ENCODE results near the gene SLC39A9.
"Not testable (repeated sequence)": the region's sequence is repeated elsewhere in the genome, so short reads cannot be mapped to it uniquely, and the experiment has no call there.

Gene SLC39A9

GRCh38 chr14:69471436-69471835 lies 72.9 kb downstream of the SLC39A9 start:
- no peak overlapping the region for H3K4me3 ChIP-seq (replicated peaks in 1 of 2; ENCODE audit: low read depth in 2 of 2, low read length in 2 of 2)
- no peak for DNase-seq (ENCODE audit: low read depth in 2 of 2)
- TF ChIP-seq CTCF (IDR thresholded peaks at IDR 0.05; ENCODE audit: low read depth, low read length): no peak

- no peak for TF ChIP-seq CTCF (IDR thresholded peaks at IDR 0.05; ENCODE audit: low read depth, low read length)
- no peak for DNase-seq (ENCODE audit: low read depth in 2 of 2)
- no peak overlapping the region for H3K4me3 ChIP-seq (replicated peaks in 1 of 2; ENCODE audit: low read depth in 2 of 2, low read length in 2 of 2)
Observed at GRCh38 chr14:69471916-69472315, 73.4 kb downstream of the SLC39A9 start.

GRCh38 chr14:69473260-69473659 lies 74.8 kb downstream of the SLC39A9 start:
- no peak overlapping the region for H3K4me3 ChIP-seq (replicated peaks in 1 of 2; ENCODE audit: low read depth in 2 of 2, low read length in 2 of 2)
- no peak for TF ChIP-seq CTCF (IDR thresholded peaks at IDR 0.05; ENCODE audit: low read depth, low read length)
- DNase-seq (ENCODE audit: low read depth in 2 of 2): no peak

- no peak overlapping the region for H3K4me3 ChIP-seq (replicated peaks in 1 of 2; ENCODE audit: low read depth in 2 of 2, low read length in 2 of 2)
- no peak for DNase-seq (ENCODE audit: low read depth in 2 of 2)
- no peak for TF ChIP-seq CTCF (IDR thresholded peaks at IDR 0.05; ENCODE audit: low read depth, low read length)
Observed at GRCh38 chr14:69473946-69474345, 75.5 kb downstream of the SLC39A9 start.

- no peak overlapping the region for H3K4me3 ChIP-seq (replicated peaks in 1 of 2; ENCODE audit: low read depth in 2 of 2, low read length in 2 of 2)
- peak; percentile 40 for TF ChIP-seq CTCF (IDR thresholded peaks at IDR 0.05; ENCODE audit: low read depth, low read length)
- DNase-seq (ENCODE audit: low read depth in 2 of 2): peak; percentile 29 to 38
Observed at GRCh38 chr14:69475194-69475818, 76.8 kb downstream of the SLC39A9 start.

GRCh38 chr14:69476824-69477450 lies 78.4 kb downstream of the SLC39A9 start:
- peak in 1 of 2 donors; percentile 23 for DNase-seq (ENCODE audit: low read depth in 2 of 2)
- H3K4me3 ChIP-seq (replicated peaks in 1 of 2; ENCODE audit: low read depth in 2 of 2, low read length in 2 of 2): not testable (repeated sequence)

GRCh38 chr14:69478055-69478454 lies 79.6 kb downstream of the SLC39A9 start:
- H3K4me3 ChIP-seq (replicated peaks in 1 of 2; ENCODE audit: low read depth in 2 of 2, low read length in 2 of 2); DNase-seq (ENCODE audit: low read depth in 2 of 2): not testable (repeated sequence)

GRCh38 chr14:69479696-69480095 lies 81.2 kb downstream of the SLC39A9 start:
- TF ChIP-seq CTCF (IDR thresholded peaks at IDR 0.05; ENCODE audit: low read depth, low read length): no peak
- no peak for DNase-seq (ENCODE audit: low read depth in 2 of 2)

More at GRCh38 chr14:69479696-69480095, 81.2 kb downstream of the SLC39A9 start:
- H3K4me3 ChIP-seq (replicated peaks in 1 of 2; ENCODE audit: low read depth in 2 of 2, low read length in 2 of 2): no peak overlapping the region
